SK-N-SH (cell line): ENCODE measurements around the gene MCEMP1. TPM values are rescaled to one million over a fixed set of nuclear protein-coding genes. Genes with fewer than 3 reads are reported as not detected.

Experiments
- CTCF ChIA-PET: fragments of 300-600, 350-600 bp; formaldehyde crosslinking; extraction: SDS; loops from one replicate; lab custom pipeline; 2021; lab: Yijun Ruan, JAX
- POLR2A ChIA-PET: fragments of 350-600 bp; sonication (Branson Sonifier 250); formaldehyde crosslinking; extraction: SDS; loops from one replicate; lab custom pipeline; 2020; ENCODE audit warnings: antibody characterized with exemption, inconsistent platforms; lab: Yijun Ruan, JAX
- DNase-seq: peaks from one replicate; pipeline ENCODE4 v3.0.0; 2012
- H2AFZ ChIP-seq: fragments of 200-600 bp; sonication (generic); 2 replicates; pipeline ENCODE4 v1.8.1; 2016; ENCODE audit warnings: antibody characterized with exemption, mild to moderate bottlenecking, low read depth
- H3F3A ChIP-seq: fragments of 200-600 bp; sonication (generic); replicated peaks from 2 replicates; pipeline ENCODE3; 2016; ENCODE audit warnings: antibody characterized with exemption, mild to moderate bottlenecking; ENCODE audit not compliant: insufficient read depth
- H3K27ac ChIP-seq, 2 experiments: fragments of 200-500 bp in 1 of 2; fragments of 200-600 bp in 1 of 2; sonication (Bioruptor generic) in 1 of 2; sonication (generic), shearing (Covaris generic) in 1 of 2; 2 replicates each; pipeline versions ENCODE4 v1.5.1 to v1.6.1; 2014 to 2016; ENCODE audit warnings: low read depth in 2 of 2, inconsistent platforms in 1 of 2, low read length in 1 of 2, mild to moderate bottlenecking in 1 of 2, mixed read lengths in 1 of 2
- H3K27me3 ChIP-seq: fragments of 200-600 bp; sonication (generic), shearing (Covaris generic); 2 replicates; pipeline ENCODE4 v1.6.1; 2016; ENCODE audit warnings: mixed run types; ENCODE audit not compliant: insufficient read depth
- H3K36me3 ChIP-seq, 2 experiments: fragments of 200-500 bp in 1 of 2; fragments of 200-600 bp in 1 of 2; sonication (Bioruptor generic) in 1 of 2; sonication (generic) in 1 of 2; replicated peaks in 1 of 2; 2 replicates each; pipeline versions ENCODE3 to v1.5.1; 2014 to 2016; ENCODE audit warnings: low read length in 1 of 2, mild to moderate bottlenecking in 1 of 2; ENCODE audit not compliant: insufficient read depth in 2 of 2, control insufficient read depth in 1 of 2
- H3K4me1 ChIP-seq, 2 experiments: fragments of 200-500 bp in 1 of 2; fragments of 200-600 bp in 1 of 2; sonication (Bioruptor generic) in 1 of 2; sonication (generic), shearing (Covaris generic) in 1 of 2; 2 replicates each; pipeline versions ENCODE4 v1.5.1 to v1.6.1; 2014 to 2016; ENCODE audit warnings: low read depth in 1 of 2, low read length in 1 of 2, mixed run types in 1 of 2; ENCODE audit not compliant: insufficient read depth in 2 of 2, control insufficient read depth in 1 of 2
- H3K4me2 ChIP-seq: fragments of 200-600 bp; sonication (generic), shearing (Covaris generic); 2 replicates; pipeline ENCODE4 v1.6.1; 2017; ENCODE audit warnings: mixed run types
- H3K4me3 ChIP-seq, 2 experiments: fragments of 200-500 bp in 1 of 2; fragments of 200-600 bp in 1 of 2; sonication (Bioruptor generic) in 1 of 2; sonication (generic), shearing (Covaris generic) in 1 of 2; 2 replicates each; pipeline versions ENCODE4 v1.5.1 to v1.8.1; 2014 to 2016; ENCODE audit warnings: low read depth in 2 of 2, inconsistent platforms in 1 of 2, low read length in 1 of 2, mild to moderate bottlenecking in 1 of 2, mixed read lengths in 1 of 2, moderate library complexity in 1 of 2
- H3K79me2 ChIP-seq: fragments of 200-600 bp; sonication (generic); 2 replicates; pipeline ENCODE4 v1.8.1; 2017; ENCODE audit warnings: mild to moderate bottlenecking; ENCODE audit not compliant: insufficient read depth
- H3K9ac ChIP-seq: fragments of 200-600 bp; sonication (generic); 2 replicates; pipeline ENCODE4 v1.6.1; 2017; ENCODE audit warnings: mixed run types
- H3K9me2 ChIP-seq: fragments of 200-600 bp; sonication (generic); 2 replicates; pipeline ENCODE4 v1.6.1; 2017; ENCODE audit warnings: mixed run types
- H3K9me3 ChIP-seq: fragments of 200-600 bp; sonication (generic); 2 replicates; pipeline ENCODE4 v1.6.1; 2017; ENCODE audit warnings: mixed run types, mild to moderate bottlenecking, moderate library complexity
- H4K20me1 ChIP-seq: fragments of 200-600 bp; sonication (generic); 2 replicates; pipeline ENCODE4 v1.6.1; 2017; ENCODE audit warnings: mild to moderate bottlenecking, mixed run types; ENCODE audit not compliant: insufficient read depth
- CHD2 ChIP-seq: fragments of 150-350 bp; IDR thresholded peaks from 2 replicates; pipeline ENCODE4 v1.6.1; 2018; ENCODE audit warnings: low read length; ENCODE audit not compliant: partially characterized antibody
- ELF1 ChIP-seq: IDR thresholded peaks from 2 replicates; pipeline ENCODE4 v1.4.0; 2012
- EP300 ChIP-seq, 2 experiments: IDR thresholded peaks; 2 replicates each; pipeline versions ENCODE4 v1.4.0 to v1.6.1; 2012; ENCODE audit warnings: borderline replicate concordance in 1 of 2, low read depth in 1 of 2, low read length in 1 of 2
- FOXJ3 ChIP-seq: sonication (generic); formaldehyde crosslinking; IDR thresholded peaks from 2 replicates; pipeline ENCODE4 v1.5.1; 2020; ENCODE audit warnings: mild to moderate bottlenecking, missing genetic modification reagents
- JUND ChIP-seq: IDR thresholded peaks from 2 replicates; pipeline ENCODE4 v1.4.0; 2012
- NFIC ChIP-seq: IDR thresholded peaks from 2 replicates; pipeline ENCODE4 v1.4.0; 2012; ENCODE audit warnings: borderline replicate concordance
- NRF1 ChIP-seq: IDR thresholded peaks from 2 replicates; pipeline ENCODE4 v1.6.1; 2012; ENCODE audit warnings: low read depth, mild to moderate bottlenecking, low read length
- POLR2AphosphoS5 ChIP-seq: IDR thresholded peaks from 2 replicates; pipeline ENCODE4 v1.6.1; 2012; ENCODE audit warnings: low read depth, low read length
- RAD21 ChIP-seq: IDR thresholded peaks from 2 replicates; pipeline ENCODE4 v1.6.1; 2012; ENCODE audit warnings: mild to moderate bottlenecking, low read length
- RFX5 ChIP-seq: IDR thresholded peaks from 2 replicates; pipeline ENCODE4 v1.6.1; 2012; ENCODE audit warnings: mild to moderate bottlenecking, improper control_type of control experiment, low read length
- RXRA ChIP-seq: IDR thresholded peaks from 2 replicates; pipeline ENCODE4 v1.4.0; 2012; ENCODE audit warnings: low read depth, mild to moderate bottlenecking, borderline replicate concordance
- SMC3 ChIP-seq: IDR thresholded peaks from 2 replicates; pipeline ENCODE4 v1.6.1; 2012; ENCODE audit warnings: low read depth, low read length, improper control_type of control experiment
- TCF12 ChIP-seq: IDR thresholded peaks from 2 replicates; pipeline ENCODE4 v1.4.0; 2012
- WGBS: methylation state at CpG from one replicate; pipeline ENCODE4 v1.1.6; 2017; ENCODE audit warnings: low lambda C conversion rate; 5-methylcytosine and 5-hydroxymethylcytosine counted together
- polyA plus RNA-seq, 3 experiments: library from polyadenylated mRNA; depleted of rRNA; stranded (reverse); fragments of >200 nt; gene quantifications; 2 replicates each; pipeline ENCODE4 v1.2.3, GENCODE V29; 2012
- TF ChIP-seq, protein P1 (sequence below): fragments of 200-600 bp; sonication (generic); IDR thresholded peaks from 2 replicates; pipeline ENCODE4 v1.6.1; 2017; ENCODE audit warnings: antibody characterized with exemption, mild to moderate bottlenecking, moderate library complexity
- TF ChIP-seq, protein P2 (sequence below): IDR thresholded peaks from 2 replicates; pipeline ENCODE4 v1.6.1; 2012; ENCODE audit warnings: mild to moderate bottlenecking, low read depth, low read length, moderate library complexity
- TF ChIP-seq, protein P3 (sequence below): IDR thresholded peaks from 2 replicates; pipeline ENCODE4 v1.4.0; 2012; ENCODE audit warnings: low read depth

MCEMP1 gene
- polyA plus RNA-seq, 1 of the 3 experiments (the other 2 are of a cell fraction) = not detected

DNA sequence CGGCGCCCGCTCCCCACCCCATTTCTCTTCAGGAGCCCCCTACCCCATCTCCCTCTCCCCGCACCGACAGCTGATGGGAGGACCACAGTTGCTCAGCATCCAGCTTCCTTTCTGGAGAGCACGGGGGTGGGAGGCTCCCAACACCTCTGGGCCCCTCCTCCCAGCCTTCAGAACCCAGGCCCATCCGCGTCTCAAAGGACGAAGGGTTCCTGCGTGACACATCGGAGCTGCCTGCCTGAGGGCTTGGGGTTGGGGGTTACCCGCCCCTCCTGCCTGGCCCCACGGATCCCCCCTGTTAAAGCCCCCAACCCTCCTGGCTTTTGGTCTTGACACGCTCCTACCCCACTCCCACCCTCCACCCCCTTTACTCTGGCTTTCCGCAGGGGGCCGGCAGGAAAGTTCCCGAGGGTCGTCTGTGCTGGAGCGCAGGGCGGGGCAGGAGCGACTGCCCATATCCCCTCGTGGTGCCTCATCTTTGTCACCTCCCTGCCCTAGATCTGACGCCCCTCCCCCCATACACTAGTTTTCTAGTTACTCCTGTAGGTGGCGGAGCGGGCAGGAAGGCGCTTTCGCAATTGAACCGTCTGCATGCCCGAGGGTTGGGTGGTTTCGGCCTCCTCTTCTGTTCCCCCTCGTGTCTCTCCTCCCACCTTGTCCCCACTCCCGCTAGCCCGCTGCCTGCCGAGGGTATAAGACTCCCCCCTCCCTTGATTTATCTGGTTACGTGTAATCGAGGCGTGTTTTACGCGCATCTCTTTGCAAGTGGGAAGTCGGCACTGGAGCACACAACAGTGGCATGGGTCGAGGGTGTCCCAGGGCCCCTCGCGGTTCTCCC lies 4.7 kb downstream of the MCEMP1 start:
- H3K9ac ChIP-seq = peak overlapping the region; percentile 93
- H3K9me2 ChIP-seq = no peaks in the 10 kb centered on the region
- CTCF ChIA-PET = interaction anchor here (0.6 to 8.2 kb wide), 75 partner anchors 8 to 601 kb away, joined by 3 to 171 read pairs (median 5); partner anchors contain the start of genes CLEC4M, PCP2, PET100 and RETN
- TF ChIP-seq EP300 (IDR thresholded peaks at IDR 0.05; ENCODE audit: borderline replicate concordance in 1 of 2, low read depth in 1 of 2, low read length in 1 of 2) (no peak), RAD21 (peak; percentile 22), POLR2AphosphoS5 (no peak), SMC3 (peak; percentile 35), TCF12 (no peak), RXRA (no peak)
- TF ChIP-seq, protein P1, sequence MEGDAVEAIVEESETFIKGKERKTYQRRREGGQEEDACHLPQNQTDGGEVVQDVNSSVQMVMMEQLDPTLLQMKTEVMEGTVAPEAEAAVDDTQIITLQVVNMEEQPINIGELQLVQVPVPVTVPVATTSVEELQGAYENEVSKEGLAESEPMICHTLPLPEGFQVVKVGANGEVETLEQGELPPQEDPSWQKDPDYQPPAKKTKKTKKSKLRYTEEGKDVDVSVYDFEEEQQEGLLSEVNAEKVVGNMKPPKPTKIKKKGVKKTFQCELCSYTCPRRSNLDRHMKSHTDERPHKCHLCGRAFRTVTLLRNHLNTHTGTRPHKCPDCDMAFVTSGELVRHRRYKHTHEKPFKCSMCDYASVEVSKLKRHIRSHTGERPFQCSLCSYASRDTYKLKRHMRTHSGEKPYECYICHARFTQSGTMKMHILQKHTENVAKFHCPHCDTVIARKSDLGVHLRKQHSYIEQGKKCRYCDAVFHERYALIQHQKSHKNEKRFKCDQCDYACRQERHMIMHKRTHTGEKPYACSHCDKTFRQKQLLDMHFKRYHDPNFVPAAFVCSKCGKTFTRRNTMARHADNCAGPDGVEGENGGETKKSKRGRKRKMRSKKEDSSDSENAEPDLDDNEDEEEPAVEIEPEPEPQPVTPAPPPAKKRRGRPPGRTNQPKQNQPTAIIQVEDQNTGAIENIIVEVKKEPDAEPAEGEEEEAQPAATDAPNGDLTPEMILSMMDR = peak; percentile 50
- DNase-seq = peak; percentile 82
- H3F3A ChIP-seq = no peaks in the 10 kb centered on the region
- H2AFZ ChIP-seq = peak overlapping the region; percentile 97; the same call in 1 of the 2 replicates
- WGBS = 37% methylated on average over 36 of the region's 43 CpGs
- H3K36me3 ChIP-seq = peaks cover 5 to 6% of the 10 kb centered on the region in 2 experiments
- H3K4me2 ChIP-seq = peak overlapping the region; percentile 97
- peak overlapping the region in 1 of 2 experiments; percentile 72; a peak in 1 of 4 replicates for H3K27ac ChIP-seq
- POLR2A ChIA-PET = interaction anchor here (0.6 to 1.2 kb wide), 4 partner anchors 46 to 154 kb away, joined by 3 to 8 read pairs (median 3); partner anchors contain the start of genes PET100 and XAB2
- peak overlapping the region; percentile 87 to 92 for H3K4me3 ChIP-seq
- H3K4me1 ChIP-seq = peaks cover 0 to 13% of the 10 kb centered on the region in 2 experiments; a peak in 1 of 4 replicates
- H4K20me1 ChIP-seq = no peaks in the 10 kb centered on the region
- H3K27me3 ChIP-seq = peaks cover 20% of the 10 kb centered on the region
- peaks cover 14% of the 10 kb centered on the region for H3K79me2 ChIP-seq
- no peaks in the 10 kb centered on the region for H3K9me3 ChIP-seq

DNA sequence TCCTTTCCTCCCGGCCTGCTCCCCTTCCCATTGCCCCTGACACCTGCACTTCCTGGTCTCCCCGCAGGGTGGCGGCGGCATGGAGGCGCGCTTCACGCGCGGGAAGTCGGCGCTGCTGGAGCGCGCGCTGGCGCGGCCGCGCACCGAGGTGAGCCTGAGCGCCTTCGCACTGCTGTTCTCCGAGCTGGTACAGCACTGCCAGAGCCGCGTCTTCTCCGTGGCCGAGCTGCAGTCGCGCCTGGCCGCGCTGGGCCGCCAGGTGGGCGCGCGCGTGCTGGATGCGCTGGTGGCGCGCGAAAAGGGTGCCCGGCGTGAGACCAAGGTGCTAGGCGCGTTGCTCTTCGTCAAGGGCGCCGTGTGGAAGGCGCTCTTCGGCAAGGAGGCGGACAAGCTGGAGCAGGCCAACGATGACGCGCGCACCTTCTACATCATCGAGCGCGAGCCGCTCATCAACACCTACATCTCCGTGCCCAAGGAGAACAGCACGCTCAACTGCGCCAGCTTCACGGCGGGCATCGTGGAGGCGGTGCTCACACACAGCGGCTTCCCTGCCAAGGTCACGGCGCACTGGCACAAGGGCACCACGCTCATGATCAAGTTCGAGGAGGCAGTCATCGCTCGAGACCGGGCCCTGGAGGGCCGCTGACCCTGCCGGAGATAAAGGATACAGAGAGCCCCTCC lies 5.4 kb downstream of the MCEMP1 start:
- no peaks in the 10 kb centered on the region for H3F3A ChIP-seq
- no peak overlapping the region for H3K27ac ChIP-seq
- ChIA-PET CTCF (interaction anchor here (8.2 kb wide), 1 partner anchor 113 kb away, joined by 171 read pairs; no protein-coding TSS in a partner anchor), POLR2A (no interaction called here)
- no peaks in the 10 kb centered on the region for H3K9me3 ChIP-seq
- no peaks in the 10 kb centered on the region for H3K9me2 ChIP-seq
- peaks cover 5 to 6% of the 10 kb centered on the region in 2 experiments for H3K36me3 ChIP-seq
- peaks cover 13% of the 10 kb centered on the region for H3K27me3 ChIP-seq
- H2AFZ ChIP-seq = no peak overlapping the region
- no peaks in the 10 kb centered on the region for H4K20me1 ChIP-seq
- WGBS = 96% methylated on average over 69 of the region's 74 CpGs
- H3K9ac ChIP-seq = no peak overlapping the region
- DNase-seq = no peak
- H3K4me3 ChIP-seq = peak overlapping the region; percentile 87 to 92; a peak in 3 of 4 replicates
- H3K4me2 ChIP-seq = peak overlapping the region; percentile 97; the same call in 1 of the 2 replicates
- peaks cover 0 to 13% of the 10 kb centered on the region in 2 experiments; a peak in 1 of 4 replicates for H3K4me1 ChIP-seq
- TF ChIP-seq FOXJ3 (CRISPR knock-in tag) (no peak), RFX5 (no peak), ELF1 (no peak), SMC3 (no peak), CHD2 (no peak), NFIC (no peak), NRF1 (no peak), JUND (no peak)
- TF ChIP-seq, protein P2, sequence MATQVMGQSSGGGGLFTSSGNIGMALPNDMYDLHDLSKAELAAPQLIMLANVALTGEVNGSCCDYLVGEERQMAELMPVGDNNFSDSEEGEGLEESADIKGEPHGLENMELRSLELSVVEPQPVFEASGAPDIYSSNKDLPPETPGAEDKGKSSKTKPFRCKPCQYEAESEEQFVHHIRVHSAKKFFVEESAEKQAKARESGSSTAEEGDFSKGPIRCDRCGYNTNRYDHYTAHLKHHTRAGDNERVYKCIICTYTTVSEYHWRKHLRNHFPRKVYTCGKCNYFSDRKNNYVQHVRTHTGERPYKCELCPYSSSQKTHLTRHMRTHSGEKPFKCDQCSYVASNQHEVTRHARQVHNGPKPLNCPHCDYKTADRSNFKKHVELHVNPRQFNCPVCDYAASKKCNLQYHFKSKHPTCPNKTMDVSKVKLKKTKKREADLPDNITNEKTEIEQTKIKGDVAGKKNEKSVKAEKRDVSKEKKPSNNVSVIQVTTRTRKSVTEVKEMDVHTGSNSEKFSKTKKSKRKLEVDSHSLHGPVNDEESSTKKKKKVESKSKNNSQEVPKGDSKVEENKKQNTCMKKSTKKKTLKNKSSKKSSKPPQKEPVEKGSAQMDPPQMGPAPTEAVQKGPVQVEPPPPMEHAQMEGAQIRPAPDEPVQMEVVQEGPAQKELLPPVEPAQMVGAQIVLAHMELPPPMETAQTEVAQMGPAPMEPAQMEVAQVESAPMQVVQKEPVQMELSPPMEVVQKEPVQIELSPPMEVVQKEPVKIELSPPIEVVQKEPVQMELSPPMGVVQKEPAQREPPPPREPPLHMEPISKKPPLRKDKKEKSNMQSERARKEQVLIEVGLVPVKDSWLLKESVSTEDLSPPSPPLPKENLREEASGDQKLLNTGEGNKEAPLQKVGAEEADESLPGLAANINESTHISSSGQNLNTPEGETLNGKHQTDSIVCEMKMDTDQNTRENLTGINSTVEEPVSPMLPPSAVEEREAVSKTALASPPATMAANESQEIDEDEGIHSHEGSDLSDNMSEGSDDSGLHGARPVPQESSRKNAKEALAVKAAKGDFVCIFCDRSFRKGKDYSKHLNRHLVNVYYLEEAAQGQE = no peak
- TF ChIP-seq, protein P3, sequence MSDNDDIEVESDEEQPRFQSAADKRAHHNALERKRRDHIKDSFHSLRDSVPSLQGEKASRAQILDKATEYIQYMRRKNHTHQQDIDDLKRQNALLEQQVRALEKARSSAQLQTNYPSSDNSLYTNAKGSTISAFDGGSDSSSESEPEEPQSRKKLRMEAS = no peak
- peaks cover 14% of the 10 kb centered on the region for H3K79me2 ChIP-seq
